DMS153 (cell line): ENCODE data around the gene SLC22A14.
"Not testable (repeated sequence)": the region's sequence is repeated elsewhere in the genome, so short reads cannot be mapped to it uniquely, and the experiment has no call there.

ENCODE experiments used
- DNase-seq: peaks from one replicate; lab custom pipeline; 2025; lab: John Stamatoyannopoulos, UW

The SLC22A14 gene

GRCh38 chr3:38270606-38271005 lies 11.5 kb upstream of the SLC22A14 start:
- DNase-seq, result no peak

DNA sequence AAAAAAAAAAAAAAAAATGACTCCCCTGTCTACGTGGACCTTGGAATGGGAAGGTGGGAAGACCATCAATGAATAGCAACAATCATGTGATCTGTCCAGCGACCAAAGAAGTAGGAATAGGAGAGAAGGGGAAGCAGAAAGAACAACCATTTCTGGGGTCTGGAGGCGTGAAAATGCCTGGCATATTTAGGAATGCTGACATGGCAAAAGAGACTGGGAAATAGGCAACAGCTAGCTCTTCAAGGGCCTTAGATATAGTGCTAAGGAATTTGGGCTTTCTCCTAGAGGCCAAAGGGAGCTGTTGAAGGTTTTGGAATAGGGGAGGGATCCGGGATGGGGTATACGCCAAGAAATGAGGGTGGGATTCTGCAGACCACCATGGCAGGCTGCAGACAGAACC lies 10.5 kb upstream of the SLC22A14 start:
- no peak for DNase-seq

GRCh38 chr3:38274864-38275649 lies 7.0 kb upstream of the SLC22A14 start:
- DNase-seq, result no peak

DNA sequence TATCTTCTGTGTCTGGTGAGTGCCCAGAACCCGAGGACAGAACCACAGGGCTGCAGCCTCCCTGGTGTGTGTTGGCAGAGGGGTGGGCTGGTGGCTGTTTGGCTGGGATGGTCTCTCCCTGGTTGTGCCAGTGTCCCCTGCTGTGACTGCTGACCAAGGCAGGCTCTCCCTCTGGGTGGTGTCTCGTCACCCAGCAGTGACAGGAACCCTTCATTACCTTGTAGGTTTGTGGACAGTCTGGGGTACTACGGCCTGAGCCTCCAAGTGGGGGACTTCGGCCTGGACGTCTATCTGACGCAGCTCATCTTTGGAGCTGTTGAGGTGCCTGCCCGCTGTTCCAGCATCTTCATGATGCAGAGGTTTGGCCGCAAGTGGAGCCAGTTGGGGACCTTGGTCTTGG lies 6.4 kb upstream of the SLC22A14 start:
- DNase-seq, result no peak

- no peak for DNase-seq
These were observed 5.8 kb upstream of the SLC22A14 start for GRCh38 chr3:38276081-38276916.

GRCh38 chr3:38276917-38277630 lies 5.0 kb upstream of the SLC22A14 start:
- DNase-seq, result no peak

DNA sequence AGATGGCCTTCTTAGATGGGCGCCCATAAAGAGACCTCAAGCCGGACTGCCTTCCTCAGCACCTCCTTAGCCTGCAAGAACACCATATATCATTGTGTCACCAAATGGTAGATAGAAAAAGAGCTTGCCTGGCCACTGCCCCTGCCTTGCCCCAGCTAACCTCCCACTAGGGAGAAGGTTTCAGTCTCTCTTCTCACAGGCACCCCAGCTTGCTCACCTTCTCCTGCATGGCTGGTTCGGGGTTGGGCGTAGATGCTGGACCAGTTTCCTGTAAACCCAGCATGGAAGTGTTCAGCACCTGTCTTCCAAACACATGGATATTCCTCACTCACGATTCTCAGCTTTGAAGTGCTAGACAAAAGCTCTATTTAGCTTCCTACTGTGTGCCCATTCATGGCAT lies 3.3 kb upstream of the SLC22A14 start:
- DNase-seq, result no peak

DNA sequence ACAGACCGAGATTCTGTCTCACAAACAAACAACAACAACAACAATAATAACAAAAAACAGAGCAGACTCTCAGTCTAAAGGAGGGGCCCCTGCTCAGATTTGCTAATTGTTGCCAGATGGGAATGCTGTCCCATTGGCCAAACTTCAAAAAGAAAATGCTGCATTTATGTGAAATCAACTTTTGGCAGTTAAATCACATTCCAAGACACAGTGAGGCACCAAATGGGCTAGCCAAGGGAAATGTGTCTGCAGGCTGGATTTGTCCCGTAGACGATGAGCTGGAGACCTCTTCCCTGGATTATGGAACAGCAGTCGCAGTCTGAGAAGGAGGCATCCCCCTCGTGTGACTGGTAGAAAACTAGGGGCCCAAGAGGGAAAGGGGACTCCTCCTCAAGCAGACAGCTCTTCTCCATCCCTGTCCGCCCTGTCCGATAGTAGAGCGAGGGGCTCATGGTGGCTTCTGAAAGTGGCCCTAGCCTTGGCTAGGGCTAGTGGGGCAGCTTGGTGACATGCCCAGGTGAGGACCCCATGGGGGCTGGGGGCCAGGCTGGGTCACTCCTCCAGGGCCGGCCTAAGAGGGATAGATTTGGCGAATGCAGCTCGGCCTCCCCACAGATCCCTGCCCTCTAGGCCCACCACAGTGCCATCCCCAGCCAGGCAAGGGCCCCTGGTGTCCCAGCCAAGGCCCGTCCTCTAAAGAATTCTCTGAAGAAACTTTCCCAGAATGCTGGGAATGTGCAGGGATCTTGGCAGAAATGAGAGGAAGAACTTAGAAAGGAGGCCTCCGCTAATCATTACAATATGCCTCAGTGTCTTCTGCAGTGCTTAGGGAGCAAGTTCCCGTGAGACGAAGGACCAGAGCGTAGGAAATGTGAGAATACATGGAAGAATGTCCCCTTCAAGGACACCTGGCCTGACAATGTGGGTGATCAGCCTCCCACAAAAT lies 2.0 kb downstream of the SLC22A14 start:
- no peak for DNase-seq

- DNase-seq, result no peak
These were observed 2.7 kb downstream of the SLC22A14 start for GRCh38 chr3:38284756-38285150.

GRCh38 chr3:38289286-38290217 lies 7.5 kb downstream of the SLC22A14 start:
- not testable (repeated sequence) for DNase-seq

GRCh38 chr3:38297053-38297452 lies 15.0 kb downstream of the SLC22A14 start:
- DNase-seq, result not testable (repeated sequence)

GRCh38 chr3:38297537-38297936 lies 15.4 kb downstream of the SLC22A14 start:
- DNase-seq, result no peak

DNA sequence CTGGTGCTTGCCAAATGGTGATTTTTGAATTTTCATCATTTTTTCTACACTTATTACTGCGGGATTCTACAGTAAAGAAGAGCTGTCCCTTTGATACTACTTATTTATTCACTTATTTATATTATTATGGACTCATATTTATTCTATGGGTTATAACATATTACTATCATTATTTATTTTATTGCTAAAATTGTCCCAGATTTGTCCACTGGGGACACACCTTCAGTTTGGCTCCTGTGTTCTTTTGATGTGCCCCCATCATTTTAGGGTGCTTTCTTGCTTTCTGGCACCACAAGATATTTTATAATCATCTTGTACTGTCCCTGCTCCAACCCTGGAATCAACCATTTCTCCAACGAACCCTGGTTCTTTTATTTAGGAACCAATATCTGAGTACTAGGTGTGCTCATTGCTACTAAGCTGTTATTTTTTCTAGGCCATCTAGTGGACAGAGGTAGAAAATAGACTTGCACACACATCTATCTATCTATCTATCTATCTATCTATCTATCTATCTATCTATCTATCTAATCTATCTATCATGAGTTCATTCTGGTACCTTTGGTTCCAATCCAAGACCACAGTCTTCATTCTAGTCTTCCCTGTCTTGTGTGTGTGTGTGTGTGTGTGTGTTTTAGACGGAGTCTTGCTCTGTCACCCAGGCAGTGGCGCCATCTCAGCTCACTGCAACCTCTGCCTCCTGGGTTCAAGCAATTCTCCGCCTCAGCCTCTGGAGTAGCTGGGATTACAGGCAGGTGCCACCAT lies 16.0 kb downstream of the SLC22A14 start:
- DNase-seq, result no peak

DNA sequence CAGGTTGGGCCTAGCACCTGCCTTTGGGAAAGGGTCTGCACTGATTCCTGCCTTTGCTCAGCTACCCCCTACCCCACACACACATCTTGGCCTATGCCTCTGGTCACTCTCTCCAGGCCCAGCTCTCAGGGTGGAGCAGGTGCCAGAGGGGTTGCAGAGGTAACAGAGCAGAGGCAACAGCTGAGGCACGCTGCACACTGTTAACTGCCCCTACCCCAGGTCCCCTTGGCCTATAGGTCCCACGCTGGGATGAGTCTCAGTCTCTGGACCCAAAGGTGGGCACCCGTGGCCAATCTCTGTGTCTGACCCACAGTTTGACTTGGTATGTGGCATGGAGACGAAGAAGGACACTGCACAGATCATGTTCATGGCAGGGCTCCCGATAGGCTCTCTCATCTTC lies 24.8 kb downstream of the SLC22A14 start:
- no peak for DNase-seq

GRCh38 chr3:38307599-38307998 lies 25.5 kb downstream of the SLC22A14 start:
- no peak for DNase-seq

DNA sequence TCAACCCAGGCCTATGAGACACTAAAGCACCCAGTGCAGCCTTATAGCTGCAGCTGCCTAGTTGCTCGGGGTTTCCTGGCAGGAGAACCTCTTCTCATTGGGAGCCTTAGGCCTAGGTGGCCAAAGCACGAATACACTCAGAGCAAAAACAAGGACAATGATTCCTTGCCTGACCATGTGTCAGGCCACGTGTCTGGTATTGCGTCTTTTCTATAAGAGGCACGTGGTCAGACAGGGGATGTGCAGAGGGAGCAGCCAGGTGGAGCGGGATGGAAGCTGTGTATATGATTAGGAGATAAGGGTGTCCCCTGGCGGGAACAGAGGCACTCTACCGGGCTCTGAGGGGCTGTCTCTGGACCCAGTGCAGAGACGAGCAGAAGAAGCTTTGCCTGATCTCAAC lies 26.4 kb downstream of the SLC22A14 start:
- no peak for DNase-seq

DNA sequence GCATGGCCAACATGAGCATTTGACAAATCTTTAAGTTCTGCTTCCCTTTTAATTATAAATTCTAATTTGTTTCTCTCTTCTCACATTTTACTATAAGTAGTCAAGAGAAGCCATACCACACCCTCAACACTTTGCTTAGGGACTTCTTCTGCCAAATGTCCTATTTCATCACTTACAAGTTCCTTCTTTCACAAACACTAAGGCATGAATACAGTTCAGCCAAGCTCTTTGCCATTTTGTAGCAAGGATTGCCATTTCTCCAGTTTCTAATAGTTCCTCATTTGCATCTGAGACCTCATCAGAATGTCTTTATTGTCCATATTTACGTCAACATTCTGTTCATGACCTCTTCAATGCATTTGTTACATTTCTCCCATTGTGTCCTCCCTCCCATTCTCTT lies 29.4 kb downstream of the SLC22A14 start:
- DNase-seq, result no peak

- no peak for DNase-seq
These were observed 29.8 kb downstream of the SLC22A14 start for GRCh38 chr3:38311941-38312340.

DNA sequence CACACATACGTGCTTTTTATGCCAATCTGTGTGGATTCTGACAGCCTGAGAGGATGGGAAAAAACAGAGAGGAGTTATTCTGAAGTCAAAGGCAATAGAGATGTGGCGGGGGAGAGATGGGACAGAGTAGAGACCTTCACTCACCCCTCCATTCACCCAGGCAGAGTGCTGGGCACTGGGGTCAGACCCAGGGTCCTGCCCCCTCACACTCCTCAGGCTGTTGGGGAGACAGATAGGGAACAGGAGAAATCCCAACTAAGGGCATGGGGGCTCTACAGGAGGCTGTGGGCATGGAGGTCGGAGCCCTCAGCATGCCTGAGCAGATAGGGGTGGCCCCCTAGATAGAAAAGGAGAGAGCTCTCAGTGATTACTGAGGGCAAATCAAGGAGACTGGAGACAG lies 30.3 kb downstream of the SLC22A14 start:
- no peak for DNase-seq

- DNase-seq, result no peak
These were observed 31.2 kb downstream of the SLC22A14 start for GRCh38 chr3:38313263-38313662.
